DMS114 treated with DMSO at 0.1 percent for 48 hours (cell line): Measurements from ENCODE around the gene EFCAB11.
"Not testable (repeated sequence)": the region's sequence is repeated elsewhere in the genome, so short reads cannot be mapped to it uniquely, and the experiment has no call there.

Experiments used
- DNase-seq: peaks from one replicate; lab custom pipeline; 2025; ENCODE audit not compliant: unreplicated experiment; lab: John Stamatoyannopoulos, UW

Gene EFCAB11

GRCh38 chr14:89912221-89912620 lies 42.3 kb downstream of the EFCAB11 start:
- DNase-seq = no peak

GRCh38 chr14:89911010-89911919 lies 43.3 kb downstream of the EFCAB11 start:
- DNase-seq = no peak

- DNase-seq = no peak
Measured at GRCh38 chr14:89910691-89911009, 43.9 kb downstream of the EFCAB11 start.

GRCh38 chr14:89909586-89909985 lies 44.9 kb downstream of the EFCAB11 start:
- DNase-seq = no peak

DNA sequence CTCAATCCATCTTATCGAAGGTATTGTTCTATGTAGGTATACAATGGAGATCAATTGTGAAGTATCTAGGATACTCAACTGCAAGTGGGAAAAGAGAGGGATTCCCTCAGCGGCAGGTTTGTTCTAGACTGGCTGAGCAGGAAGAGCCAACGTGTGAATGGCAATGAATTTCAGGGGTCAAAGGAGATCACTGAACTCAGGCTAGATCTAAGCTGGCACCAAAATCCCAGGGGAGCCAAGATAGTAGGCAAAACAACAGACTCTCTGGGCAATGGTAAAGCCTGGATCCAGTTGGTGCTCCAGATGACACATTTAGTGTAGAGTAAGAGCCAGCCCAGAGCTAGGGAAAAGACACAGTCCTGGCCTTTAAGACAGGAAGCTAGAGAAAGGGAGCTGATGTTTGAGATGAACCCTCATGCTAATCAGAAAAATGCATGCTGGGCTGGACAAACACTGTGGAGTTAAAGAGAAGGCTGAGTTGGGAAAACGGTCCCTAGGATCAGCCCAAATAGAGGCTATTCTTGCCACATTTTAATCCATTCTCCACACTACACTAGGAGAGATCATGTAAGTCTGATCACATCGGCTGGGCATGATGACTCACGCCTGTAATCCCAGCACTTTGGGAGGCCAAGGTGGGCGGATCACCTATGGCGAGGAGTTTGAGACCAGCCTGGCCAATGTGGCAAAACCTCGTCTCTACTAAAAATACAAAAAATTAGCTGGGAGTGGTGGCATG lies 45.6 kb downstream of the EFCAB11 start:
- no peak for DNase-seq

- no peak for DNase-seq
Measured at GRCh38 chr14:89907655-89908054, 46.9 kb downstream of the EFCAB11 start.

DNA sequence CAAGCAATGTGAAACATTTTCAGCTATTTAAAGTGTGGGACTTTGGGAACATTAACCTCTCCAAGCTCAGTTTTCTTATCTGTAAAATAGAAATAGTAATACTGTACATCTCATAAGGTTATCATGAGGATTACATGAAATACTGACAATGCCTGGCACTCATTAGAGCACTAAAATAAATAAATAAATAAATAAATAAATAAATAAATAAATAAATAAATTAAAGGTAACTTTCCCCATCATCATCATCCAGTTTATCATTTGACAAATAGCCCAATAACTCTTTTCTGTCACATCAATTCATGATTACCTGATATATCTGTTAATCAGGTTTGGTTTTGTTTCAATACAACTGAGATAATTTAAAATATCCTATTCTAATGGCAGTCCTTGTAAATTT lies 48.5 kb downstream of the EFCAB11 start:
- no peak for DNase-seq

DNA sequence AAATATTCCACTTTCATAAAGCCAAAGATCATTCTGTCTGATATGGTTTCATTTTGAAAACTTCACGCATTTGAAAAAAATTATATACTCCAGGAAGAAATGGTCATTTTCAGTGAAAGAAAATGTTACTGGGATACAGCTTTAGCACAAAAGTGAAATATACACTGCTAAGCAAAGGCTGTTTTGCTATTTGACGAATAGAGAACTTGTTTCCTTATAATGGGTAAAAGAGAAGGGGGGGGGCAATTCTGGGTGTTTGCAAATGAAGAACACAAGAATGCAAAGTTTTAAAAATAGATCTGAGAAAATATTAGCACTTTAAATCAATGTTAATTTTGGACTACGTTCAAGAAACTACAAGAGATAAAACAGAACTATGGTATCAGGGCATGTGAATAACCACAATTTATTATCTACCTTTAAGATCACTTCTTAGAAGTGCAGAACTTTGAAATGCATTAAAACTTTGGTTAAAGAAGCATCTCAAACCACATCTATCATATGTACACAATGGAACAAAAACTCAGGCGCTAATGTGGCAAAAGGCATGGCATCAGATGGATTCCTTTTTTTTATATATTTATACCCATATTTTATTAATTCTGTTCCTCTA lies 51.1 kb downstream of the EFCAB11 start:
- DNase-seq = no peak

- DNase-seq = no peak
Measured at GRCh38 chr14:89902881-89903280, 51.6 kb downstream of the EFCAB11 start.

GRCh38 chr14:89900802-89901201 lies 53.7 kb downstream of the EFCAB11 start:
- no peak for DNase-seq

GRCh38 chr14:89899917-89900663 lies 54.4 kb downstream of the EFCAB11 start:
- DNase-seq = peak; percentile 3

- DNase-seq = no peak
Measured at GRCh38 chr14:89899291-89899690, 55.2 kb downstream of the EFCAB11 start.

DNA sequence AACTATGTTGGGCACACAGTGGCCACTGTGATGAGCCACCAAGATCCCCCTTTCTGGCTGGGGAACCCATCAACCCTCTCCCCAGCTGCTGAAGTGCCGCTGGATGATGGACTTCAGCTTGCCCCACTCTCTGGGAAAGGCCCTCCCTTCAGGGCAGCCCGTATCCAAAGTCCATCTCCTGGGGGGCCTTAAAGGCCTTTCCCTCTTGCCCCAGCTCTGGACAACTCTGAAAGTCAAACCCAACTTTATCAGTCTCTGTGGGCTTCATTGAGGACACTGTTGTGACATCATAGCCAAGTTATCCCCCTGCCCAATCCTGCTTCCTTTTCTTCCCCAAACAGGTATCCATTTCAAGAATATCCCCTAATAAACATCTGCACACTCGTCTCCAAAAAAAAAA lies 61.1 kb downstream of the EFCAB11 start:
- not testable (repeated sequence) for DNase-seq

GRCh38 chr14:89892953-89893352 lies 61.6 kb downstream of the EFCAB11 start:
- DNase-seq = no peak

GRCh38 chr14:89891721-89892120 lies 62.8 kb downstream of the EFCAB11 start:
- DNase-seq = not testable (repeated sequence)

GRCh38 chr14:89891055-89891454 lies 63.5 kb downstream of the EFCAB11 start:
- no peak for DNase-seq

- no peak for DNase-seq
Measured at GRCh38 chr14:89890589-89890988, 63.9 kb downstream of the EFCAB11 start.

GRCh38 chr14:89889626-89890025 lies 64.9 kb downstream of the EFCAB11 start:
- no peak for DNase-seq

- no peak for DNase-seq
Measured at GRCh38 chr14:89884761-89885160, 69.8 kb downstream of the EFCAB11 start.

DNA sequence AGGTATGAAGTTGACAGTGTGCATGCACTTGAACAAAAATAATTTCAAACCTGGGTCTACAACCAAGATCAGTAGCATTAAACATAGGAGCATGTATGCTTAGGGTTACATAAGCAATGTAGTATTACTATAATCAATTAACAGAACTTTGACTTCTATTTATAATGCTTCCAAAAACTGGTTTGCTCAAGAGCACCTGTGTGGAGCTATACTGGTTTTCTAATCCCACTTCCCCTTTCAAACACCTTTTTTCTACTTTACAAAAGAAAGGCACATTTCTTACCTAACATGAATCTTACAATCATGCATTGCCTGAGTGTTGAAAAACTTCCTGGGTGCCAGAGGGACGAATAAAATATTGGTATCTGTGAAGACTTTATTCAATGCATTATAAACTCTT lies 72.7 kb downstream of the EFCAB11 start:
- no peak for DNase-seq

- not testable (repeated sequence) for DNase-seq
Measured at GRCh38 chr14:89874091-89874490, 80.4 kb downstream of the EFCAB11 start.
